Activated naive CD8-positive, alpha-beta T cell treated with anti-CD3 and anti-CD28 coated beads, Interleukin-2, amount 50 U/mL, for 24 hours (primary cell): ENCODE data around the gene WWOX.

ENCODE experiments used
- ATAC-seq: fragments of 150-1000 bp; cut with Tn5 transposase; one replicate; pipeline ENCODE4 v1.10.0; 2021
- DNase-seq: peaks from one replicate; pipeline ENCODE4 v3.0.0; 2021
- H3K27ac Mint-ChIP-seq: one replicate; pipeline ENCODE4 v1.8.0; 2021; ENCODE audit warnings: mild to moderate bottlenecking, mixed read lengths
- H3K27me3 Mint-ChIP-seq: one replicate; pipeline ENCODE4 v1.8.0; 2021; ENCODE audit warnings: mixed read lengths
- H3K36me3 Mint-ChIP-seq: one replicate; pipeline ENCODE4 v1.8.0; 2021; ENCODE audit warnings: low read depth, mixed read lengths
- H3K4me1 Mint-ChIP-seq: one replicate; pipeline ENCODE4 v1.8.0; 2021; ENCODE audit warnings: mixed read lengths
- H3K4me3 Mint-ChIP-seq: one replicate; pipeline ENCODE4 v1.8.0; 2021; ENCODE audit warnings: mild to moderate bottlenecking, moderate library complexity, mixed read lengths
- H3K9me3 Mint-ChIP-seq: one replicate; pipeline ENCODE4 v1.8.0; 2021; ENCODE audit warnings: mixed read lengths

WWOX gene

GRCh38 chr16:78405833-78406232, 306.4 kb downstream of the WWOX start:
- Mint-ChIP-seq H3K4me1 (no peaks in the 10 kb centered on the region), H3K9me3 (peaks cover 18% of the 10 kb centered on the region), H3K4me3 (no peak overlapping the region), H3K27ac (no peak overlapping the region), H3K36me3 (peaks cover 14% of the 10 kb centered on the region), H3K27me3 (no peaks in the 10 kb centered on the region)
- DNase-seq: no peak
- no peak for ATAC-seq

DNA sequence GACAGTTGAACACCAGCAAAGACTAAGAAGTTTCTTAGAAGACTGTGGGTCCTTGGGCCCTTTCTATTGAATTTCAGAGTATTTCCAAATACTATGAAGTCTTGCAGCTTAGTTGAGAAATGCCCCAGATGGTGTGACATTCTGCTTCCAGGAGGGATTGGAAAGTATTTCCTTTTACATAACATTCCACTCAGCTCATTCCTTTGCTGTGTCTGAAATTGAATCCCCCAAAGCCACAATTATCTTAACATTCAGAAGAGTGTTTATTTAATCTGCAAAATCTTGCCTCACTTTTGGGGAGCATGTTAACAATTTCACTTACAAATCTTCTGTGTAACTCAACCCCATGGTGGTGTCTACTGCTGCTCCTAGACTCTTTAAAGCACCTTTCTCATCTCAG, 307.7 kb downstream of the WWOX start:
- H3K27me3 Mint-ChIP-seq: no peaks in the 10 kb centered on the region
- peaks cover 16% of the 10 kb centered on the region for H3K36me3 Mint-ChIP-seq
- H3K9me3 Mint-ChIP-seq: peaks cover 21% of the 10 kb centered on the region
- H3K4me3 Mint-ChIP-seq: no peak overlapping the region
- ATAC-seq (no peak), DNase-seq (no peak)
- no peak overlapping the region for H3K27ac Mint-ChIP-seq
- H3K4me1 Mint-ChIP-seq: no peaks in the 10 kb centered on the region

GRCh38 chr16:78413651-78414050, 314.2 kb downstream of the WWOX start:
- H3K27me3 Mint-ChIP-seq: no peaks in the 10 kb centered on the region
- ATAC-seq: no peak
- H3K4me1 Mint-ChIP-seq: no peaks in the 10 kb centered on the region
- H3K9me3 Mint-ChIP-seq: peaks cover 27% of the 10 kb centered on the region
- no peak for DNase-seq
- no peak overlapping the region for H3K4me3 Mint-ChIP-seq
- no peak overlapping the region for H3K27ac Mint-ChIP-seq
- peaks cover 17% of the 10 kb centered on the region for H3K36me3 Mint-ChIP-seq

GRCh38 chr16:78415013-78415412, 315.6 kb downstream of the WWOX start:
- Mint-ChIP-seq H3K27ac (no peak overlapping the region), H3K9me3 (peaks cover 21% of the 10 kb centered on the region), H3K4me3 (no peak overlapping the region), H3K27me3 (no peaks in the 10 kb centered on the region), H3K4me1 (no peaks in the 10 kb centered on the region), H3K36me3 (peaks cover 14% of the 10 kb centered on the region)
- DNase-seq (no peak), ATAC-seq (no peak)

DNA sequence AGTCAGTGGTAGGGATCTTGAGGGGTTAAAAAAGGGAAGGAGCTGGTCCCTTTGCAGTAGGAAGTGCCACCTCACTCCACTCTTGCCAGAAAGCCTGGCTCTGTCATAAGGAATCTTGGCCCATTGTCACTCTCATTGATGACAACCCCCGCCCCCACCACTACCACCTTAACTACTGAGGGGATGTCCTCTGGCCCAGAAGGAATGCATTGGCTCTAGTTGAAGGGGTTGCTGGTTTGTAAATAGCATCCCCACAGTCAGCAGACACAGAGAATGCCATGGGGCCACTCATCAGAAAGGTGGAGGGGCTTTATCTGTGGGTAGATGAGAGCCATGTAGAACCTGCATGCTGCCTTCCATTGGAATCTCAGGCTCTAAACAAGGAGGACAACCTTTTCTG, 316.2 kb downstream of the WWOX start:
- H3K4me1 Mint-ChIP-seq: no peaks in the 10 kb centered on the region
- H3K36me3 Mint-ChIP-seq: peaks cover 13% of the 10 kb centered on the region
- no peak overlapping the region for H3K4me3 Mint-ChIP-seq
- no peak for DNase-seq
- no peak for ATAC-seq
- no peaks in the 10 kb centered on the region for H3K27me3 Mint-ChIP-seq
- H3K27ac Mint-ChIP-seq: no peak overlapping the region
- H3K9me3 Mint-ChIP-seq: peaks cover 16% of the 10 kb centered on the region

- Mint-ChIP-seq H3K36me3 (peaks cover 13% of the 10 kb centered on the region), H3K9me3 (peaks cover 16% of the 10 kb centered on the region), H3K4me3 (no peak overlapping the region), H3K27ac (no peak overlapping the region), H3K27me3 (no peaks in the 10 kb centered on the region), H3K4me1 (no peaks in the 10 kb centered on the region)
- ATAC-seq (no peak), DNase-seq (no peak)
These were observed 316.9 kb downstream of the WWOX start for GRCh38 chr16:78416400-78416799.

DNA sequence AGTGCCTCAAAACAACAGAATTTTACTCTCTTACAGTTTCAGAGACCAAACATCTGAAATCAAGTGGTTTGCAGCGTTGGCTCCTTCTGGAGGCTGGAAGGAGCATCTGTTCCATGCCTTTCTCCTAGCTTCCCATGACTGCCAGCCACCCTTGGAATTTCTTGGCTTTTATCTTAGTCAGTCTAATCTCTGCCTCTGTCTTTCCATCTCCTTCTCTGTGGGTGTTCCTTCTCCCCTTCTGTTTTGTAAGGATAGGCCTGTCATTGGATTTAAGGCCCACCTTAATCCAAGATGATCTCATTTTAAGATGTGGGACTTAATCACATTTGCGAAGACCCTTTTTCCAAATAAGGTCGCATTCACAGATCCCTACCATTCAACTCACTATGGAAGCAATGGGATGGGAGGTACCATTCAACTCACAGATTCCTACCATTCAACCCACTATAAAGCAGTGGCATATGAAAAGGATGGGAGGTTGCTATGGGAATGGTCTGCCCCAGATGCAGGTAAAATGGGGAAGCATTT, 321.8 kb downstream of the WWOX start:
- H3K9me3 Mint-ChIP-seq: no peaks in the 10 kb centered on the region
- peaks cover 3% of the 10 kb centered on the region for H3K36me3 Mint-ChIP-seq
- no peaks in the 10 kb centered on the region for H3K27me3 Mint-ChIP-seq
- H3K4me1 Mint-ChIP-seq: no peaks in the 10 kb centered on the region
- ATAC-seq (no peak), DNase-seq (no peak)
- no peak overlapping the region for H3K4me3 Mint-ChIP-seq
- no peak overlapping the region for H3K27ac Mint-ChIP-seq

DNA sequence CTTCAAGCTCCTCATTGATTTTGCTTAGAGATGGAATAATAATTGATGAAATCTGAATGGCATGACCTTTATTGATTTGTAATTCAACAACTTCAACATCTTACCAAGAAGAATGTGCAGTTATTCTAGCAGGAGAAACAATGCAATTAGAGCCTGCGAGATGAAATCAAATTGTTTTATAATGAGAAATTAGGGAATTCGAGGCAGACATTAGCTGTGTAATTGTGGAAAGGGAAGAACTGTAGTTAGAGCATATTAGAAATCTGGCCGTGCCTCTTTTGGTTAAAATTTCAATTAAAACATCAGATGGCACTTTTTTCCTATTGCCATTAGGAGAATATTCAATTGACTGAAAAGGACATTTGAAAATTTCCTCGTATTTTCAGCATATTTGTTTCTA, 325.8 kb downstream of the WWOX start:
- no peak overlapping the region for H3K27ac Mint-ChIP-seq
- H3K4me3 Mint-ChIP-seq: no peak overlapping the region
- ATAC-seq (no peak), DNase-seq (no peak)
- H3K27me3 Mint-ChIP-seq: no peaks in the 10 kb centered on the region
- peaks cover 4% of the 10 kb centered on the region for H3K4me1 Mint-ChIP-seq
- peaks cover 24% of the 10 kb centered on the region for H3K36me3 Mint-ChIP-seq
- peaks cover 5% of the 10 kb centered on the region for H3K9me3 Mint-ChIP-seq

DNA sequence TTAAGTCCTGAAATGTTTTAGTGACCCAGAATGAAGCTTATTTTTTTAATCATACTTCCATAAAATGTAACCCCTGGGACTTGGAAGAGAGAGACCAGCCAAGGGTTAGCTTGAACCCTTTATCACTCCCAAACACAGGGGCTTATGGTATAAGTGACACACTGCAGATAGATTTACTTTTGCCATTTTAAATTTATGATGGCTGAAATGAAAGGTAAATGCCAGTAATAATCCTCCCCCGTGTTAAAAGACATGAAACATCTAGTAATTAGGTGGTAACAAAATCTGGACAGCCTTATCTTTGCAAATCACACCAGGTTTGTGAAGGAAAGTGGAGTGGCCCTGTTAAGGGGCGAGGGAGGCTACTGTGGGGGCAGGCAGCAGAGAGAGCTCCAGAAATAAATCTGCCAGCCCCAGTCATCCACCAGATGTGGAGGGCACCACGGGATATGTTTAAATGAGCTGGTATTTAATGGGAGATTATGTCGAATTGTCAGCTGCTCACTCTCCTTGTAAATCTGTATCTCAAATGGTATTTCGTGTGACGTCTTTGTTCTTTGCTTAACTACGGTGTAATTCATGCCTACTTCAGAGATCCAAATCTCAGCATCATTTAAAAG, 326.5 kb downstream of the WWOX start:
- H3K36me3 Mint-ChIP-seq: peaks cover 25% of the 10 kb centered on the region
- no peak overlapping the region for H3K27ac Mint-ChIP-seq
- no peaks in the 10 kb centered on the region for H3K27me3 Mint-ChIP-seq
- no peak overlapping the region for H3K4me3 Mint-ChIP-seq
- no peak for ATAC-seq
- H3K9me3 Mint-ChIP-seq: peaks cover 5% of the 10 kb centered on the region
- DNase-seq: no peak
- H3K4me1 Mint-ChIP-seq: peaks cover 4% of the 10 kb centered on the region

GRCh38 chr16:78428193-78428592, 328.7 kb downstream of the WWOX start:
- ATAC-seq (no peak), DNase-seq (no peak)
- peaks cover 4% of the 10 kb centered on the region for H3K4me1 Mint-ChIP-seq
- H3K27ac Mint-ChIP-seq: no peak overlapping the region
- H3K4me3 Mint-ChIP-seq: no peak overlapping the region
- peaks cover 39% of the 10 kb centered on the region for H3K36me3 Mint-ChIP-seq
- no peaks in the 10 kb centered on the region for H3K27me3 Mint-ChIP-seq
- peaks cover 5% of the 10 kb centered on the region for H3K9me3 Mint-ChIP-seq

DNA sequence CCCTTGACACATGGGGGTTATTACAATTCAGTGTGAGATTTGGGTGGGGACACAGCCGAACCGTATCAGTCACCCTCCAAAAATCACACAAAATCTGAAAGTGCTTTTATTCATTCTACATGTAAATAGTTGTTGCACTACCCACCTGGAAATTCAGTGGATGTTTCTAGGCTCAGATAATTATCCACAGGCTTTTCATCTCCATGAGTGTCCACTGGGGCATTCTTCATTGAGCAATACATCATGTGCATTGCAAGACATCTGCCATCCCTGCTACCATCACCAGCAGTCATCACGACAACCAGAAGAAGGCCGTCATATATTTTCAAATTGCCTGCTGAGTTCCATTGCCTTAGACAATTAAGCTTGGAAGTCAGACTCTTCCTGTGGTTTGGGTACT, 330.8 kb downstream of the WWOX start:
- ATAC-seq (no peak), DNase-seq (no peak)
- H3K4me1 Mint-ChIP-seq: peaks cover 4% of the 10 kb centered on the region
- no peaks in the 10 kb centered on the region for H3K27me3 Mint-ChIP-seq
- H3K27ac Mint-ChIP-seq: no peak overlapping the region
- no peak overlapping the region for H3K4me3 Mint-ChIP-seq
- H3K9me3 Mint-ChIP-seq: peaks cover 5% of the 10 kb centered on the region
- peaks cover 48% of the 10 kb centered on the region for H3K36me3 Mint-ChIP-seq

DNA sequence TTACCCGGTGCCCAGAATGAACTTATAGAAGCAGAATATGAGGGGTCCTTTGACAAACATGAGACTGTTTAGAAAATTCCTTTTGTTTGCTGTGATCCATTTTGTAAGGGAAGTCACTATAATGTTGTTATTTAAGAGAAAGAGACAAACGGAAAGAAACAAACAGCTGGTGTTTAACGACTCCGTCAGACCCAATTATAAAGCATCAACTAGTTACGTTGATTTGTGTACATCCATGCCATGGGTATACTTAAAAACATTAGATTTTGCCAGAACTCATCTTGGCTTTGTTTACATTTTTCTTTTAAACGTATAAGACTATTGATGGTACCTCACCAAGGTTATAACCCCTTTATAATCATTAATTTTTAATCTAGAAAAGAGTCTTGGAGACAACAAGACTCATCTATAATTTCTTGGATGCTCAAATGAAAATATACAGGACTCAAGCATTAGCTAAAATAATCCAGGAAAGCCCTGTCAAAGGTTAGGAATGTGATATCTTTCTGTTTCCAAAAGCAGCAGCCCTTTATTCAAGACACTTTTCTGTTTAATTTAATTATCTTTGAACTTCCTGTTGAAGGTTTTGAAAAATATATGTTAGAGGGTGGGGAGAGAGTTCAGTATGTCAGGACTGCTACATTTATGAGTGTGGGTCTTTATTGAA, 331.7 kb downstream of the WWOX start:
- peaks cover 4% of the 10 kb centered on the region for H3K4me1 Mint-ChIP-seq
- no peak for DNase-seq
- H3K4me3 Mint-ChIP-seq: no peak overlapping the region
- peaks cover 5% of the 10 kb centered on the region for H3K9me3 Mint-ChIP-seq
- no peaks in the 10 kb centered on the region for H3K27me3 Mint-ChIP-seq
- ATAC-seq: no peak
- no peak overlapping the region for H3K27ac Mint-ChIP-seq
- peaks cover 46% of the 10 kb centered on the region for H3K36me3 Mint-ChIP-seq

DNA sequence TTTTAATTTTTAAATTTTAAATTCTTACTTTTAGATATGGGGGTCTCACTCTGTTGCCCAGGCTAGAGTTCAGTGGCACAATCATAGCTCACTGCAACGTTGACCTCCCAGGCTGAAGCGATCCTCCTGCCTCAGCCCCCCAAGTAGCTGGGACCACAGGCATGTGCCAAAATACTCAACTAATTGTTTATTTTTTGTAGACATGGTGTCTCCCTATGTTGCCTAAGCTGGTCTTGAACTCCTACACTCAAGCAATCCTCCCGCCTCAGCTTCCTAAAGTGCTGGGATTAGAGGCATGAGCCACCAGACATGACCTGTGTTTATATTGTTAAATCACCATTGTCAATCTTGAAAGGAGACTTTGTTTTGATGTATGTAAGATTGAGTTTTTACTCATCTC, 332.2 kb downstream of the WWOX start:
- no peak for ATAC-seq
- peaks cover 44% of the 10 kb centered on the region for H3K36me3 Mint-ChIP-seq

DNA sequence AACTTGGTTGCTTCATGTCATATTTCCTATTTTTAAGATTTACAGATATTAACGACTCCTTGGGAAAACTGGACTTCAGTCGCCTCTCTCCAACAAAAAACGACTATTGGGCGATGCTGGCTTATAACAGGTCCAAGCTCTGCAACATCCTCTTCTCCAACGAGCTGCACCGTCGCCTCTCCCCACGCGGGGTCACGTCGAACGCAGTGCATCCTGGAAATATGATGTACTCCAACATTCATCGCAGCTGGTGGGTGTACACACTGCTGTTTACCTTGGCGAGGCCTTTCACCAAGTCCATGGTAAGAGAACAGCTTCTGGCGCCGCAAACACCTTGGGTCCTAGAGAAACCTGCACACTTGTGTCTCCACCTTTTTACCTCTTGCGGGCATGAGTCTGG, 333.0 kb downstream of the WWOX start:
- Mint-ChIP-seq H3K9me3 (peaks cover 5% of the 10 kb centered on the region), H3K4me1 (peaks cover 4% of the 10 kb centered on the region), H3K4me3 (no peak overlapping the region), H3K27ac (no peak overlapping the region), H3K27me3 (no peaks in the 10 kb centered on the region), H3K36me3 (peaks cover 38% of the 10 kb centered on the region)
- DNase-seq (no peak), ATAC-seq (no peak)

More for the DNA sequence above, 332.2 kb downstream of the WWOX start:
- Mint-ChIP-seq H3K4me3 (no peak overlapping the region), H3K27ac (no peak overlapping the region), H3K4me1 (peaks cover 4% of the 10 kb centered on the region), H3K9me3 (peaks cover 5% of the 10 kb centered on the region), H3K27me3 (no peaks in the 10 kb centered on the region)
- DNase-seq: no peak

GRCh38 chr16:78433116-78433515, 333.7 kb downstream of the WWOX start:
- no peak overlapping the region for H3K27ac Mint-ChIP-seq
- H3K4me3 Mint-ChIP-seq: no peak overlapping the region
- H3K27me3 Mint-ChIP-seq: no peaks in the 10 kb centered on the region
- ATAC-seq (no peak), DNase-seq (no peak)
- peaks cover 3% of the 10 kb centered on the region for H3K4me1 Mint-ChIP-seq
- peaks cover 38% of the 10 kb centered on the region for H3K36me3 Mint-ChIP-seq
- peaks cover 5% of the 10 kb centered on the region for H3K9me3 Mint-ChIP-seq
